ENCODE measurements around the gene STX7. TPM values are rescaled to one million over a fixed set of nuclear protein-coding genes. Genes with fewer than 3 reads are reported as not detected.

Gene STX7
- total and polyA plus RNA-seq, 2 donors from 2014 or later, result 27.4 to 77.9 TPM

GRCh38 chr6:132425176-132425575 lies 87.7 kb downstream of the STX7 start:
- intact Hi-C loops (cut with DNase I), result no loop called here
- H3K9ac ChIP-seq (ENCODE audit: low read length in 3 of 3), result no peak overlapping the region
- DNase-seq (peak in 1 of 5 donors; percentile 12), FAIRE-seq (no peak)
- TF ChIP-seq, protein P1, sequence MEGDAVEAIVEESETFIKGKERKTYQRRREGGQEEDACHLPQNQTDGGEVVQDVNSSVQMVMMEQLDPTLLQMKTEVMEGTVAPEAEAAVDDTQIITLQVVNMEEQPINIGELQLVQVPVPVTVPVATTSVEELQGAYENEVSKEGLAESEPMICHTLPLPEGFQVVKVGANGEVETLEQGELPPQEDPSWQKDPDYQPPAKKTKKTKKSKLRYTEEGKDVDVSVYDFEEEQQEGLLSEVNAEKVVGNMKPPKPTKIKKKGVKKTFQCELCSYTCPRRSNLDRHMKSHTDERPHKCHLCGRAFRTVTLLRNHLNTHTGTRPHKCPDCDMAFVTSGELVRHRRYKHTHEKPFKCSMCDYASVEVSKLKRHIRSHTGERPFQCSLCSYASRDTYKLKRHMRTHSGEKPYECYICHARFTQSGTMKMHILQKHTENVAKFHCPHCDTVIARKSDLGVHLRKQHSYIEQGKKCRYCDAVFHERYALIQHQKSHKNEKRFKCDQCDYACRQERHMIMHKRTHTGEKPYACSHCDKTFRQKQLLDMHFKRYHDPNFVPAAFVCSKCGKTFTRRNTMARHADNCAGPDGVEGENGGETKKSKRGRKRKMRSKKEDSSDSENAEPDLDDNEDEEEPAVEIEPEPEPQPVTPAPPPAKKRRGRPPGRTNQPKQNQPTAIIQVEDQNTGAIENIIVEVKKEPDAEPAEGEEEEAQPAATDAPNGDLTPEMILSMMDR (IDR thresholded peaks at IDR 0.05; ENCODE audit: borderline replicate concordance, extremely low read depth, insufficient read depth), result no peak
- H3K4me1 ChIP-seq (ENCODE audit: control insufficient read depth in 2 of 3, insufficient read depth in 2 of 3, low read depth in 1 of 3, low read length in 3 of 3), result no peaks in the 10 kb centered on the region
- no peaks in the 10 kb centered on the region for H3K36me3 ChIP-seq (ENCODE audit: control insufficient read depth in 2 of 3, insufficient read depth in 3 of 3, low read length in 3 of 3)
- H3K9me3 ChIP-seq (ENCODE audit: control insufficient read depth in 2 of 3, insufficient read depth in 1 of 3, low read length in 3 of 3), result peaks cover 0 to 8% (median 2%) of the 10 kb centered on the region in 3 donors
- H3K4me3 ChIP-seq (ENCODE audit: low read length in 3 of 3), result no peak overlapping the region
- H3K27ac ChIP-seq (ENCODE audit: low read depth in 2 of 2, low read length in 2 of 2), result no peak overlapping the region
- H3K27me3 ChIP-seq (ENCODE audit: control insufficient read depth, insufficient read depth, low read length), result no peaks in the 10 kb centered on the region

DNA sequence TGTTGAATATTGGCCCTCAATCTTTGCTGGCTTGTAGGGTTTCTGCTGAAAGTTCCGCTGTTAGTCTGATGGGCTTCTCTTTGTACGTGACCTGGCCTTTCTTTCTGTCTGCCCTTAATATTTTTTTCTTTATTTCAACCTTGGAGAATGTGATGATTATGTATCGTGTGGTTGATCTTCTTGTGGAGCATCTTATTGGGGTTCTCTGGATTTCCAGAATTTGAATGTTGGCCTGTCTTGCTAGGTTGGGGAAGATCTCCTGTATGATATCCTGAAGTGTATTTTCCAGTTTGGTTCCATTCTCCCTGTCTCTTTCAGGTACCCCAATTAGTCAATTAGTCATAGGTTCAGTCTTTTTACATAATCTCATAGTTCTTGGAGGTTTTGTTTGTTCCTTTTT lies 89.1 kb downstream of the STX7 start:
- H3K27me3 ChIP-seq (ENCODE audit: control insufficient read depth, insufficient read depth, low read length), result no peaks in the 10 kb centered on the region
- TF ChIP-seq, protein P1 (IDR thresholded peaks at IDR 0.05; ENCODE audit: borderline replicate concordance, extremely low read depth, insufficient read depth), result no peak
- no peak overlapping the region for H3K4me3 ChIP-seq (ENCODE audit: low read length in 3 of 3)
- FAIRE-seq (no peak), DNase-seq (no peak)
- intact Hi-C loops (cut with DNase I), result no loop called here
- H3K36me3 ChIP-seq (ENCODE audit: control insufficient read depth in 2 of 3, insufficient read depth in 3 of 3, low read length in 3 of 3), result no peaks in the 10 kb centered on the region
- H3K4me1 ChIP-seq (ENCODE audit: control insufficient read depth in 2 of 3, insufficient read depth in 2 of 3, low read depth in 1 of 3, low read length in 3 of 3), result no peaks in the 10 kb centered on the region
- no peak overlapping the region for H3K27ac ChIP-seq (ENCODE audit: low read depth in 2 of 2, low read length in 2 of 2)
- H3K9ac ChIP-seq (ENCODE audit: low read length in 3 of 3), result no peak overlapping the region
- H3K9me3 ChIP-seq (ENCODE audit: control insufficient read depth in 2 of 3, insufficient read depth in 1 of 3, low read length in 3 of 3), result peaks cover 0 to 8% (median 2%) of the 10 kb centered on the region in 3 donors

GRCh38 chr6:132418235-132418965 lies 94.5 kb downstream of the STX7 start:
- Histone ChIP-seq H3K4me1 (ENCODE audit: control insufficient read depth in 2 of 3, insufficient read depth in 2 of 3, low read depth in 1 of 3, low read length in 3 of 3) (no peaks in the 10 kb centered on the region), H3K27me3 (ENCODE audit: control insufficient read depth, insufficient read depth, low read length) (no peaks in the 10 kb centered on the region), H3K9me3 (ENCODE audit: control insufficient read depth in 2 of 3, insufficient read depth in 1 of 3, low read length in 3 of 3) (peaks cover 0 to 13% (median 2%) of the 10 kb centered on the region in 3 donors), H3K4me3 (ENCODE audit: low read length in 3 of 3) (no peak overlapping the region), H3K36me3 (ENCODE audit: control insufficient read depth in 2 of 3, insufficient read depth in 3 of 3, low read length in 3 of 3) (no peaks in the 10 kb centered on the region), H3K27ac (ENCODE audit: low read depth in 2 of 2, low read length in 2 of 2) (no peak overlapping the region), H3K9ac (ENCODE audit: low read length in 3 of 3) (no peak overlapping the region)
- intact Hi-C loops (cut with DNase I), result no loop called here
- TF ChIP-seq, protein P1 (IDR thresholded peaks at IDR 0.05; ENCODE audit: borderline replicate concordance, extremely low read depth, insufficient read depth), result no peak
- DNase-seq, result no peak
- FAIRE-seq, result no peak

Measured in kidney (tissue), 14 donors.